Adrenal gland (tissue), 5 donors: ENCODE measurements around the gene MYH9.

ENCODE experiments used
- POLR2A ChIP-seq, 2 donors: fragments of 450-650 bp; IDR thresholded peaks; one replicate each; pipeline ENCODE4 v1.6.1; 2017; ENCODE audit warnings: antibody characterized with exemption in 2 of 2, mild to moderate bottlenecking in 2 of 2, moderate library complexity in 1 of 2
- TF ChIP-seq, protein P1 (sequence below), 6 experiments: fragments of 450-650 bp in 4 of 6; fragments of 200-600 bp in 2 of 6; sonication (generic) in 1 of 6; IDR thresholded peaks; 1 replicate in 5 of 6; 2 replicates in 1 of 6; pipeline versions ENCODE4 v1.5.1 to v1.8.0; 2016 to 2021; ENCODE audit warnings: antibody characterized with exemption in 6 of 6, mild to moderate bottlenecking in 2 of 6, moderate library complexity in 1 of 6
- donor health status: DM: no; HTN: no; CAD: no.

DNA sequence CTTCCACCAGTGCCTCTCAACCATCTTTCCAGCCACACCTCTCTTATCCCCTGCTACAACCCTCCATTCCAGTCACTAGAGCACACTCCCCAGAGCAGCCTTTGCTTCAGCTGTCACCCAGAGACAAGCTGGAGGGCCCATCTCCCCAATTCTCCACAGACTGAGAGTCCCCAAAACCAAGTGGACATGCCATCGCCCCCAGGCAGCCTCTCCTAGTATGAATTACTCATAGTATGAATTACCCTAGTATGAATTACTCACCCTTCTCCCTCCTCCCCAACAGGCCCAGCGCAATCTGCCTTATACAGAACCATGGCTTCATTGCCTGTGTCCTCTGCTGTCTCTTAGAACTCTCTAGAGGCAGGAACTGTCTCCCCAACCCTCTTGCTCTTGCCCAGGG is 24.8 kb downstream of the MYH9 start:
- TF ChIP-seq, protein P1, sequence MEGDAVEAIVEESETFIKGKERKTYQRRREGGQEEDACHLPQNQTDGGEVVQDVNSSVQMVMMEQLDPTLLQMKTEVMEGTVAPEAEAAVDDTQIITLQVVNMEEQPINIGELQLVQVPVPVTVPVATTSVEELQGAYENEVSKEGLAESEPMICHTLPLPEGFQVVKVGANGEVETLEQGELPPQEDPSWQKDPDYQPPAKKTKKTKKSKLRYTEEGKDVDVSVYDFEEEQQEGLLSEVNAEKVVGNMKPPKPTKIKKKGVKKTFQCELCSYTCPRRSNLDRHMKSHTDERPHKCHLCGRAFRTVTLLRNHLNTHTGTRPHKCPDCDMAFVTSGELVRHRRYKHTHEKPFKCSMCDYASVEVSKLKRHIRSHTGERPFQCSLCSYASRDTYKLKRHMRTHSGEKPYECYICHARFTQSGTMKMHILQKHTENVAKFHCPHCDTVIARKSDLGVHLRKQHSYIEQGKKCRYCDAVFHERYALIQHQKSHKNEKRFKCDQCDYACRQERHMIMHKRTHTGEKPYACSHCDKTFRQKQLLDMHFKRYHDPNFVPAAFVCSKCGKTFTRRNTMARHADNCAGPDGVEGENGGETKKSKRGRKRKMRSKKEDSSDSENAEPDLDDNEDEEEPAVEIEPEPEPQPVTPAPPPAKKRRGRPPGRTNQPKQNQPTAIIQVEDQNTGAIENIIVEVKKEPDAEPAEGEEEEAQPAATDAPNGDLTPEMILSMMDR (IDR thresholded peaks at IDR 0.05), result no peak
- TF ChIP-seq POLR2A (IDR thresholded peaks at IDR 0.05), result no peak
